CD4-positive, alpha-beta T cell treated with Interleukin-17A for 1 hour (primary cell): ENCODE measurements around the gene TSPO.

ENCODE experiments used
- DNase-seq: peaks from one replicate; pipeline ENCODE4 v3.0.0-alpha.2; 2020

Gene TSPO

DNA sequence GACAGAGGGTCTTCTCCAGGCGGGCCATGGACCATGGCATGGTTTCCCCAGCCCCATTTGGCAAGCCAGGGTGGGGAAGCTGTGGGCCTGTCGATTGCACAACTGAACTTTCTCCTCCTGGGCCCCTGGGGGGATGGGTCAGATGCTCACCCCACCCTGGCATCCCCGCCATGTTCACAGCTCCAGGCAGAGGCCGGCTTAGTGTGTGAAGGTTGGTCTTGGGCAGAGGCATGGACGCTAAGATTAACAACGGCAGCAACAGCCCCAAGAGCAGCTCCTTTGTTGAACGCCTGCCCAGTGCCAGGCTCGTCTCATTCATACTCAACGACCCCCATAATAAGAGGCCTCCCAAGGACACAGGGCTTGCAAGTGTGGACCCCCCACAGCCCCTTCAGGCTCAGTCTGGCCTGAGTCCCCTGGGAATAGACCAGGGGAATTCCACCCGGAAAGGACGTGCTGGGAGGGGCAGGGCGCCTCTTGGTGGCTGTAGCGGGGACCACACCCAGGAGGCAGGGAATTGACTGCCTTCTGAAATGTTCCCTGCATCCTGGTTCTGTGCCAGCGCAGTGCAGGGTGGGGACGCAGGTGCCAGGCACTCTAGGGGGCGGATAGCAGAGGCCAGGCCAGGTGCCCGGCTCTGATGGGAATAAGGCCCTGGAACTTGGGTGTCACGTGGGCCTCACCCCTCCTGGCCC is 8.3 kb downstream of the TSPO start:
- DNase-seq, result no peak

DNA sequence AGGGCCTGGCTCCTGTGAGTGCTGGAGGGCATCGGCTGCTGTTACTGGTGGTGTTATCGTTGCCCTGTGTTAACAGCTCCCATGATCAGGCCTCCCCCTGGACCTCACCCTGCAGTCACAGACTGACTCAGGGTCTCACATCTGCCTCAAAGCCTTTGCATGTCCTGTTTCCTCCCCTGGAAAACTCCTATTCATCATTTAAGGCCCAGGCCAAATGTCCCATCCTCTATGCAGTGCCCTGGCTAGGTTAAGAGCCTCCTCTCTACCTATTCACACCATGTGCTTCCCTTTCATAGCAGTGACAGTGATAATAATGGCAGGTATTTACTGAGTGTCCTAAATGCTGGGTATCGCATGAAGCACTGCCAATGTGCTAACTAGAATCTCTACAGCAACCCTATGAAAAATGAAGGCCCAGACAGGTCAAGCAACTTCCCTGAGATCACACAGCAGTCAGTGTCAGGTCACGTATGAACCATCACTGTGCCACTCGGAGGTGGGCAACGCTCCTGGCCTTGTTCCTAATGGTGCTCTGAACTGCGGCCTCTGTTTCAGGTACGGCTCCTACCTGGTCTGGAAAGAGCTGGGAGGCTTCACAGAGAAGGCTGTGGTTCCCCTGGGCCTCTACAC is 9.3 kb downstream of the TSPO start:
- DNase-seq, result no peak

DNA sequence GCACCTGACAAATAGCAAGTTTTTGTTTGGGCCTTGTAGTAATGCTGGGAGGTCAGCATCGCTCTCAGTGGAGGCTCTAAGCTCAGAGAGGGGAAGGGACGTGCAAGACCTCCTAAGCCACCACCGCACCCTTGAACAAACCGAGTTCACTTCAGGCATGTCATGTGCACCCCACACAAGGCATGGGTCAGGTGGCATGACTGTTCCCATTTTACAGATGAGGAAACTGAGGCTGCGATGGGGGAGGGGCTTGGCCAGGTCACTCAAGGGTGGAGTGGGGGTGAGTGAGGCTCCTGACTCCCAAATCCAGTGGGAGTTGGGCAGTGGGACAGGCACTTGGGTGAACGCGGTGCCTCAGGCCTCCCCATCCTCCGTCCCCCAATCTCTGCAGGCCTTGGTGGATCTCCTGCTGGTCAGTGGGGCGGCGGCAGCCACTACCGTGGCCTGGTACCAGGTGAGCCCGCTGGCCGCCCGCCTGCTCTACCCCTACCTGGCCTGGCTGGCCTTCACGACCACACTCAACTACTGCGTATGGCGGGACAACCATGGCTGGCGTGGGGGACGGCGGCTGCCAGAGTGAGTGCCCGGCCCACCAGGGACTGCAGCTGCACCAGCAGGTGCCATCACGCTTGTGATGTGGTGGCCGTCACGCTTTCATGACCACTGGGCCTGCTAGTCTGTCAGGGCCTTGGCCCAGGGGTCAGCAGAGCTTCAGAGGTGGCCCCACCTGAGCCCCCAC is 11.2 kb downstream of the TSPO start:
- DNase-seq, result no peak

GRCh38 chr22:43163241-43163795 is 12.0 kb downstream of the TSPO start:
- no peak for DNase-seq

DNA sequence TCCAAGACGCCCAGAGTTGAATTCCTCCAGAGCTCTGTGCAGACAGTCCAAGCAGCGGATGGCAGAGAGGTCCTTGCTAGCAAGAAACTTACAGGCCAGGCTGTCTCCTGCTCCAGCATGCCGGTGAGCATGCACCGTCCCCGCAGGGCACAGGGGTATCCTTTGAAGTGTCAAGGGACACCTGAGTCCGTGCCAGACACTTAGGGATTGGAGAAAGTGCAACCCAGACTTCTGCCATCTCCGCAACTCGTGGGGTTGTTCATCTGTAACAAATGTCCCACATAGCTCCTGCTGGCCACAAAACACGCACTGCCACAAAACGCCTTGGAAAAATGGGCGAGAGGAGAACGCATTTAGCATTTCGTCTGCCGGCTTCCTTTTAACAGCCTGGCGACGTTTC is 13.3 kb downstream of the TSPO start:
- no peak for DNase-seq

DNA sequence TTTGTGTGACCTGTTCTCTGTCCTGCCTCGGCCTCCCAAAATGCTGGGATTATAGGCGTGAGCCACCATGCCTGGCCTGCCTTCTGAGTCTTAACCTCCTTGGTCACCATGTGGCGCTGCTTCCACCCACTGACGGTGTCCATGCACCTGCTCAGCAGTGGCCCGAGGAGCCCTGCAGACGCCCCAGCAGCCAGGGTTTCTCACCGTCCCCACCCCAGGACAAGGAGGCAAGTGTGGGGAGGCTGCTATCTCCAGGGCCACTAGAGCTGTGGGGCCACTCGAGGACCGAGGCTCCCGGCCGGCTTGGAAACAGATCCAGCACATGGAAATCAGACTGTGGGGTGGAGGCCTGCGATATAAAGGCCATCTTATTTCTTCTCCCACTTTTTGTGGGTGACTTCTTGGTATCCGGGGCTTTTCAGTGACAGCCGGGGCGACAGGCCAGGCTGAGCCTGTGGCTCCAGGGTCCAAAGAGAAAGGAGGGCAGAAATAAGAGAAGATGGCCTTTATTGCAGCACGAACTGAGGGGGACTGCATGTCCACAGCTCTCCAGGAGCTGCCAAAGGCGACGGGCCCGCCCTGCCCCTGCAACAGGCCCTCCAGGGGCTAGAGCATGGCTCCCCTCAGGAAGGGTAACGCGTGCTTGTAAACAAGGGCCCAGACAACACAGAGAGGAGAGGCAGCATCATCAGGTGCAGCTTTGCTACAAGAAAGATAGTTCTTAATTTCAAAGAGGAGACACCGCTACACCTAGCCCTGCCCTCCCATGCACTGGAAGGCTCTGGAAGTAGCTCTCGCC is 15.0 kb downstream of the TSPO start:
- no peak for DNase-seq

GRCh38 chr22:43167001-43167589 is 15.7 kb downstream of the TSPO start:
- DNase-seq, result no peak

- no peak for DNase-seq
Measured at GRCh38 chr22:43168471-43169309, 17.3 kb downstream of the TSPO start.

- DNase-seq, result no peak
Measured at GRCh38 chr22:43169310-43170130, 18.2 kb downstream of the TSPO start.

GRCh38 chr22:43170131-43170480 is 18.7 kb downstream of the TSPO start:
- no peak for DNase-seq

DNA sequence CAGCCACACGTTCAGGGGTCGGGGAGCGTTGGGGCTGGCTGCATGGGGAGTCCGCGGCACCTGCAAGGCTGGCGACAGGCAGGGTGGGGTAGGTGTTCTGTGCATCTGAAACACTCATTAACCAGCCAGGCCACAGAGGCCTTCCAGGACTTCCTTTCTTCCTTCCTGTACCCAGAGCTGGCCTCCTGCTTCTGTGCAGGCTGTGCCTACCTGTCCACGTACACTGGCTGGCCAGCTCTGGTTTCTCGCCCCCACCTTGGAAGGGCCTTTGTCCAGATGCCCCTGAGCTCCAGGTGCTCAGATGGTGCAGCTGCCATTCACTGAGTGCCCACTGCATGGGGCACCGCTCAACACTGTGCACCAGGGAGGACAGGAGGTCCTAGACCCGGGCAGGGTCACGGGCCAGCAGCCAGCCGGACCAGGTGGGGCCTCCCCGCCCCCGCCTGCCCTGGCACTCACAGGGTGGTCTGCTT is 19.7 kb downstream of the TSPO start:
- DNase-seq, result no peak

GRCh38 chr22:43171607-43172006 is 20.2 kb downstream of the TSPO start:
- no peak for DNase-seq

GRCh38 chr22:43172191-43172590 is 20.8 kb downstream of the TSPO start:
- no peak for DNase-seq

GRCh38 chr22:43173566-43173965 is 22.2 kb downstream of the TSPO start:
- no peak for DNase-seq

DNA sequence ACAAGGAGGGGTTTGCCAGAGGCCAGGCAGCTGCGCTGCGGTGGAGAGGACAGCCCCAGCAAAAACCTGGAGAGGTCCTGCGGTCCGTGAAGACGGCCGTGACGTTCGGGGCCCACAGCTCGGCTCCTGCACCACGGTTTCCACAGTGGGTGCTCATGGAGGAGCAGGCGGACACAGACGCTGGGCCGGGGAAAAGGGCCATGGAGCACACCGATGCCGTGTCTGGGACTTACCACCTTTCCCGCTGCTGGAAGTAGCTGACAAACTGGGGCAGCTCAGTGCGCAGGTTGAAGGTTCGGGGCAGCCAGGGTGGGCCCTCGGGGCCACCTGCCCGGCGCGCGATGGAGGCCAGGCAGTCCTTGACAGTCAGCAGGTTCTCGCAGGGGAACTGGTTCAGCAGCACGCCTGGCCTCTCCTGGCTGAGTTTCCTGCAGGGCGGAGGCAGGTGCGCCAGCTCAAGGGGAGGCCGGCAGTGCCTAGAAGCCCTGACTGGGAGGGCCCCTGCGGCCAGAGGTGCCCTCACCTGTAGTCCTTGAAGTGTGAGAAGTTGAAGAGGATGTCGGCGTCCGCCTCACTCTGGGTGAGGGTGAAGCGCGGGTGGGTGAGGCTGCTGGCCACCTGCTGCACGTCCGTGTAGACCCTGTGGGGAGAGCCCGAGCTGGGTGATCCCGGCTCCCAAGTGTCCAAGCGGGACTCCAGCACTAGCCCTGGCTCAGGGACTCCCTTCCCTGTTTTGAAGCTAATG is 22.8 kb downstream of the TSPO start:
- no peak for DNase-seq

GRCh38 chr22:43174941-43175531 is 23.7 kb downstream of the TSPO start:
- DNase-seq, result no peak

DNA sequence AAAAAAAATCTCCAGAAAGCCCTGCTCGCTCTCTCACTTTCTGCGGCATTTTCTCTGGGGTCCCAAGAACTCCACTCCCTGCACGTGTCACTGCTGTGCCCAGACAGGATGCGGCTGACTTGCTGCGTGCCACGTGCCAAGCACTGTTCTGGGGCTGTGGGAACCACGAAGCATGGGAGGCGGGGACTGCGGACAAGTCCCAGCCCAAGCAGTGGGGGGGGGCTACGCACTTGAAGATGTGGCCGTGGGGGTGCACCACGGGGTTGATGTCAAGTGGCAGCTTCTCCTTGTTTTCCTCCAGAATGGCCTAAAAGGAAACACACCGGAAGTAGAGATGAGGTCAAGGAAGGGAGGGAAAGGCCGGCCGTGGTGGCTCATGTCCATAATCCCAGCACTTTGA is 24.7 kb downstream of the TSPO start:
- DNase-seq, result no peak

- no peak for DNase-seq
Measured at GRCh38 chr22:43177479-43177878, 26.1 kb downstream of the TSPO start.

DNA sequence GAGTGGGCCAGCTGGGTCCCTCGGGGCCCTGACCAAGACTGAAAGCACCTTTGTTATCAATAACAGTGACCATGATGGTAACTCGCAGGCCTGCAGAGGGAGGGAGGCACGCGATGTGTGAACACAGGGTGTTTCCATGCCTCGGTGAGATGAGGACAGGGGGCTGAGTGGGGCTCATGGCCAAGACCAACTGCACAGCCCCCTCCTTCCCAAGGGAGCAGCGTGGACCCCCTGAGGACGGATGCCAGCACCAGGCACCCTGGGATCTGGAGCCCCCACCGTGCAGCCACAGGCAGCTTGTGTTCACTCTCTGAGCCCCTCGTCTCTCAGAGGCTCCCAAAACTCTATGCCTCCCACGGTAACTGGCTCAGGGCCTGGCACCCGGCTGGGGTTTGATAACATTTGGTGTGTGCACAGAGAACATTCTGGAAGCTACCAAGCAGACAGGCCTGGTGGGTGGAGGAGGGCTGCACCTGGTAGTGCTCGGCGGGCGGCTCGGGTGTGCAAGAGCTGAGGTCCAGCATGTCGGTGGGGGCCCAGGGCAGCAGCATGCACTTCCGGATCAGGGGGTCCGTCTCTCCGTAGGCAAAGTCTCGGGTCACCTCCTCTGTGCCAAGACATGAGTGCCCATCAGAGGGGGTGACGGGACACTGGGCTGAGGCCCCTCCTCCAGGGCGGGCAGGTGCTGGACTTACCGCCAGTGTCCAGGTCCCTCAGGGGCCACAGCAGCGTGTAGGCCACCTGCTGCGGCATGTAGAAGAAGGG is 28.0 kb downstream of the TSPO start:
- no peak for DNase-seq
